Measurements from ENCODE around the gene OR2S2. TPM values are rescaled to one million over a fixed set of nuclear protein-coding genes. Genes with fewer than 3 reads are reported as not detected.
A peak's percentile ranks its signal among the peaks of the same experiment; 100 is the strongest.

The OR2S2 gene
- total RNA-seq, 1 donor from 2014 or later, result not detected

GRCh38 chr9:35972093-35972492 is 14.1 kb upstream of the OR2S2 start:
- H3K27me3 ChIP-seq (ENCODE audit: low read depth), result peaks cover 22% of the 10 kb centered on the region
- TF ChIP-seq CTCF (IDR thresholded peaks at IDR 0.05; ENCODE audit: borderline replicate concordance), result no peak
- peak overlapping the region; percentile 48 for H3K4me3 ChIP-seq
- H3K27ac ChIP-seq (replicated peaks), result no peak overlapping the region
- peaks cover 22% of the 10 kb centered on the region for H3K9me3 ChIP-seq (replicated peaks)
- peak; percentile 29 for DNase-seq
- intact Hi-C loops (cut with micrococcal nuclease), result no loop called here
- no peaks in the 10 kb centered on the region for H3K4me1 ChIP-seq
- no peaks in the 10 kb centered on the region for H3K36me3 ChIP-seq

- peaks cover 1% of the 10 kb centered on the region for H3K4me1 ChIP-seq
- H3K4me3 ChIP-seq, result no peak overlapping the region
Measured at GRCh38 chr9:35967042-35967441, 9.1 kb upstream of the OR2S2 start.

GRCh38 chr9:35966433-35966832 is 8.5 kb upstream of the OR2S2 start:
- no peak for TF ChIP-seq CTCF (IDR thresholded peaks at IDR 0.05; ENCODE audit: borderline replicate concordance)
- Histone ChIP-seq H3K27me3 (ENCODE audit: low read depth) (peaks cover 15% of the 10 kb centered on the region), H3K27ac (replicated peaks) (no peak overlapping the region), H3K9me3 (replicated peaks) (no peaks in the 10 kb centered on the region), H3K4me1 (peaks cover 3% of the 10 kb centered on the region), H3K4me3 (no peak overlapping the region), H3K36me3 (no peaks in the 10 kb centered on the region)
- DNase-seq, result no peak
- intact Hi-C loops (cut with micrococcal nuclease), result no loop called here

More at GRCh38 chr9:35967042-35967441, 9.1 kb upstream of the OR2S2 start:
- no peaks in the 10 kb centered on the region for H3K9me3 ChIP-seq (replicated peaks)
- H3K27me3 ChIP-seq (ENCODE audit: low read depth), result peaks cover 15% of the 10 kb centered on the region
- no peak for TF ChIP-seq CTCF (IDR thresholded peaks at IDR 0.05; ENCODE audit: borderline replicate concordance)
- DNase-seq, result no peak
- H3K36me3 ChIP-seq, result no peaks in the 10 kb centered on the region
- no peak overlapping the region for H3K27ac ChIP-seq (replicated peaks)
- intact Hi-C loops (cut with micrococcal nuclease), result no loop called here

- Histone ChIP-seq H3K9me3 (replicated peaks) (no peaks in the 10 kb centered on the region), H3K4me3 (no peak overlapping the region), H3K4me1 (peaks cover 3% of the 10 kb centered on the region), H3K27me3 (ENCODE audit: low read depth) (peaks cover 23% of the 10 kb centered on the region), H3K36me3 (no peaks in the 10 kb centered on the region), H3K27ac (replicated peaks) (no peak overlapping the region)
- DNase-seq, result no peak
- intact Hi-C loops (cut with micrococcal nuclease), result no loop called here
- TF ChIP-seq CTCF (IDR thresholded peaks at IDR 0.05; ENCODE audit: borderline replicate concordance), result no peak
Measured at GRCh38 chr9:35965011-35965410, 7.1 kb upstream of the OR2S2 start.

- H3K27me3 ChIP-seq (ENCODE audit: low read depth), result peaks cover 19% of the 10 kb centered on the region
- H3K27ac ChIP-seq (replicated peaks), result no peak overlapping the region
- H3K4me3 ChIP-seq, result no peak overlapping the region
- H3K36me3 ChIP-seq, result no peaks in the 10 kb centered on the region
- H3K9me3 ChIP-seq (replicated peaks), result no peaks in the 10 kb centered on the region
- DNase-seq, result peak; percentile 45
- intact Hi-C loops (cut with micrococcal nuclease), result no loop called here
- no peak for TF ChIP-seq CTCF (IDR thresholded peaks at IDR 0.05; ENCODE audit: borderline replicate concordance)
- peaks cover 3% of the 10 kb centered on the region for H3K4me1 ChIP-seq
Measured at GRCh38 chr9:35962126-35962906, 4.4 kb upstream of the OR2S2 start.

Measured in left ventricle myocardium inferior (tissue), 1 donor.